Stomach (tissue), 9 donors: Measurements from ENCODE around the gene AMACR. TPM values are rescaled to one million over a fixed set of nuclear protein-coding genes. Genes with fewer than 3 reads are reported as not detected.

Experiments
- DNase-seq, 2 donors: peaks; one replicate each; pipeline versions ENCODE4 v3.0.0 to v3.0.0-alpha.2; 2013 to 2019
- H3K27ac ChIP-seq, 5 donors: fragments of 200-600 bp in 4 of 5; sonication (generic) in 4 of 5; one replicate each; pipeline ENCODE4 v1.5.1; 2013 to 2019; ENCODE audit warnings: mild to moderate bottlenecking in 1 of 5, moderate library complexity in 1 of 5
- H3K27me3 ChIP-seq, 3 donors: fragments of 200-600 bp; sonication (generic); one replicate each; pipeline ENCODE4 v1.5.1; 2017 to 2019; ENCODE audit warnings: mixed run types in 1 of 3
- H3K36me3 ChIP-seq, 4 donors: fragments of 200-600 bp; sonication (generic); 1 replicate in 3 of 4; 2 replicates in 1 of 4; pipeline ENCODE4 v1.5.1; 2016 to 2019
- H3K4me1 ChIP-seq, 4 donors: fragments of 200-600 bp; sonication (generic); one replicate each; pipeline ENCODE4 v1.5.1; 2016 to 2019
- H3K4me3 ChIP-seq, 4 donors: fragments of 200-600 bp; sonication (generic) in 3 of 4; one replicate each; pipeline ENCODE4 v1.5.1; 2016 to 2019; ENCODE audit warnings: mild to moderate bottlenecking in 1 of 4
- H3K9me3 ChIP-seq, 4 donors: fragments of 200-600 bp; sonication (generic); one replicate each; pipeline ENCODE4 v1.5.1; 2016 to 2019
- EP300 ChIP-seq: sonication (generic); formaldehyde crosslinking; IDR thresholded peaks from one replicate; pipeline ENCODE4 v1.6.1; 2017; ENCODE audit warnings: antibody characterized with exemption
- POLR2A ChIP-seq, 4 donors: fragments of 450-650 bp; IDR thresholded peaks; one replicate each; pipeline ENCODE4 v1.6.1; 2016; ENCODE audit warnings: antibody characterized with exemption in 4 of 4, control low read depth in 2 of 4, mild to moderate bottlenecking in 1 of 4, moderate library complexity in 1 of 4
- POLR2AphosphoS5 ChIP-seq, 3 donors: sonication (generic); formaldehyde crosslinking; IDR thresholded peaks; one replicate each; pipeline ENCODE4 v1.6.1; 2016; ENCODE audit warnings: antibody characterized with exemption in 3 of 3
- WGBS, 5 donors: extraction: QIAGEN DNeasy Blood & Tissue Kit in 3 of 5; methylation state at CpG; one replicate each; pipeline versions ENCODE4 v1.1.5 to v1.1.7; 2013 to 2018; 5-methylcytosine and 5-hydroxymethylcytosine counted together
- intact Hi-C: fragments of 100-400 bp; cut with DNase I; formaldehyde crosslinking; loops from one replicate; pipeline ENCODE4 v1.15.1; 2023; ENCODE audit warnings: low total_unique reads
- polyA plus RNA-seq, 3 donors: library from polyadenylated mRNA; stranded (reverse); fragments of 200-250 nt; gene quantifications; one replicate each; pipeline ENCODE4 v1.2.3, GENCODE V29; 2013
- total RNA-seq, 5 donors: library from RNA; depleted of rRNA; stranded (reverse); fragments of >200 nt; gene quantifications; one replicate each; pipeline versions ENCODE4 v1.1.0 to v1.2.3, GENCODE V29; 2014 to 2016
- TF ChIP-seq, protein P1 (sequence below), 7 experiments: fragments of 450-650 bp in 4 of 7; fragments of 200-600 bp in 3 of 7; sonication (generic) in 3 of 7; IDR thresholded peaks; one replicate each; pipeline ENCODE4 v1.5.1; 2016 to 2019; ENCODE audit warnings: antibody characterized with exemption in 7 of 7, control low read depth in 2 of 7, mild to moderate bottlenecking in 1 of 7
- donor health status: healthy with polysubstance abuse.
- donor health status: Bipolar disorder and iron deficiency.
- donor health status: healthy.

Gene AMACR
- total and polyA plus RNA-seq, 8 donors = 8.5 to 89.7 (median 19.5) TPM

DNA sequence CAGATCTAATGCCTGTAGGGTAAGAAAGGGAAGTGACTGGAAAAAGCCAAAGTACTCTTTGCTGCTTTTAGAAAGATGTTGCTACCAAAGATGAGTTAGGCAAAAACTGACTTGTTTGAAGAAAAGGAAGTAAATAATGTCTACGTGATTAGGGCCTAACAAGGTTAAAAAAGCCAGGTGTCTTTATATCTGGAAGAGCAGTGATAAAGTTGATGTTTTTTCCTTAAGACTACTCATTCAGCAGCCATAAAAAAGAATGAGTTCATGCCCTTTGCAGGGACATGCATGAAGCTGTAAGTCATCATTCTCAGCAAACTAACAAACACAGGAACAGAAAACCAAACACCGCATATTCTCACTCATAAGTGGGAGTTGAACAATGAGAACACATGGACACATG lies 13.5 kb upstream of the AMACR start:
- H3K36me3 ChIP-seq = peaks cover 0 to 29% (median 9%) of the 10 kb centered on the region in 4 donors
- 63 to 82% (median 69%) methylated on average over 2 of the region's 2 CpGs for WGBS, 5 donors
- peaks cover 0 to 4% (median 0%) of the 10 kb centered on the region in 4 donors for H3K4me1 ChIP-seq
- TF ChIP-seq POLR2A (IDR thresholded peaks at IDR 0.05) = no peak
- TF ChIP-seq, protein P1, sequence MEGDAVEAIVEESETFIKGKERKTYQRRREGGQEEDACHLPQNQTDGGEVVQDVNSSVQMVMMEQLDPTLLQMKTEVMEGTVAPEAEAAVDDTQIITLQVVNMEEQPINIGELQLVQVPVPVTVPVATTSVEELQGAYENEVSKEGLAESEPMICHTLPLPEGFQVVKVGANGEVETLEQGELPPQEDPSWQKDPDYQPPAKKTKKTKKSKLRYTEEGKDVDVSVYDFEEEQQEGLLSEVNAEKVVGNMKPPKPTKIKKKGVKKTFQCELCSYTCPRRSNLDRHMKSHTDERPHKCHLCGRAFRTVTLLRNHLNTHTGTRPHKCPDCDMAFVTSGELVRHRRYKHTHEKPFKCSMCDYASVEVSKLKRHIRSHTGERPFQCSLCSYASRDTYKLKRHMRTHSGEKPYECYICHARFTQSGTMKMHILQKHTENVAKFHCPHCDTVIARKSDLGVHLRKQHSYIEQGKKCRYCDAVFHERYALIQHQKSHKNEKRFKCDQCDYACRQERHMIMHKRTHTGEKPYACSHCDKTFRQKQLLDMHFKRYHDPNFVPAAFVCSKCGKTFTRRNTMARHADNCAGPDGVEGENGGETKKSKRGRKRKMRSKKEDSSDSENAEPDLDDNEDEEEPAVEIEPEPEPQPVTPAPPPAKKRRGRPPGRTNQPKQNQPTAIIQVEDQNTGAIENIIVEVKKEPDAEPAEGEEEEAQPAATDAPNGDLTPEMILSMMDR (IDR thresholded peaks at IDR 0.05) = no peak
- no peak for TF ChIP-seq POLR2AphosphoS5 (IDR thresholded peaks at IDR 0.05)
- no peak for TF ChIP-seq EP300
- no peak overlapping the region for H3K4me3 ChIP-seq
- no peak for DNase-seq
- no peaks in the 10 kb centered on the region for H3K9me3 ChIP-seq
- intact Hi-C loops = no loop called here
- H3K27me3 ChIP-seq = no peaks in the 10 kb centered on the region
- H3K27ac ChIP-seq = no peak overlapping the region

GRCh38 chr5:34020726-34021125 lies 12.9 kb upstream of the AMACR start:
- no peak for TF ChIP-seq POLR2A (IDR thresholded peaks at IDR 0.05)
- no peak overlapping the region for H3K27ac ChIP-seq
- WGBS, 5 donors = 83 to 100% (median 94%) methylated on average over 1 of the region's 1 CpG
- no peaks in the 10 kb centered on the region for H3K27me3 ChIP-seq
- no peak overlapping the region for H3K4me3 ChIP-seq
- no peaks in the 10 kb centered on the region for H3K9me3 ChIP-seq
- peaks cover 0 to 29% (median 9%) of the 10 kb centered on the region in 4 donors for H3K36me3 ChIP-seq
- DNase-seq = no peak
- intact Hi-C loops = no loop called here
- H3K4me1 ChIP-seq = peaks cover 0 to 3% (median 0%) of the 10 kb centered on the region in 4 donors

GRCh38 chr5:34017254-34017653 lies 9.4 kb upstream of the AMACR start:
- Histone ChIP-seq H3K27ac (no peak overlapping the region), H3K4me3 (no peak overlapping the region), H3K27me3 (no peaks in the 10 kb centered on the region), H3K9me3 (no peaks in the 10 kb centered on the region), H3K4me1 (peaks cover 0 to 8% (median 3%) of the 10 kb centered on the region in 4 donors), H3K36me3 (peaks cover 0 to 23% (median 5%) of the 10 kb centered on the region in 4 donors)
- TF ChIP-seq, protein P1 (IDR thresholded peaks at IDR 0.05) = no peak
- TF ChIP-seq POLR2AphosphoS5 (IDR thresholded peaks at IDR 0.05) = no peak
- no peak for TF ChIP-seq EP300
- no peak for TF ChIP-seq POLR2A (IDR thresholded peaks at IDR 0.05)
- intact Hi-C loops = no loop called here
- 74 to 98% (median 87%) methylated on average over 2 of the region's 2 CpGs for WGBS, 5 donors
- no peak for DNase-seq

DNA sequence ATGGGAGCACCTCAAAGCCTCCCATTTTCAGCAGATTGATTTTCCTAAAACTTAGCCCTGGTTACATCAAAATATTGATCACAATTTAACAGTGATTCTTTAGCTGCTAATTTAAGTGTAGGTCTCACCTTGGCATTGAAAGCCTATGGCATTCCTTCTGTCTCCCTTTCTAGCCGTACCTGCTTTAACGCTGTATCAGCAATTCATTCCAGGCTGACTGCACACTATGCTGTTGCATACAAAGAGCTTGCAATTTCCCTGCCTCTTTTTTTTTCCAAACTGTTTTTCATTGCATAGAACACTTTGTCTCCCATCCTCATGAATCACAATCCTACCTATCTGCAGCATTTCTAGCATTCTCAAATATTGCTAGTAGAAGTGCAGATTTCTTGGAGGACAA lies 8.9 kb upstream of the AMACR start:
- H3K4me1 ChIP-seq = peaks cover 0 to 8% (median 3%) of the 10 kb centered on the region in 4 donors
- TF ChIP-seq POLR2AphosphoS5 (IDR thresholded peaks at IDR 0.05) = no peak
- TF ChIP-seq EP300 = no peak
- TF ChIP-seq, protein P1 (IDR thresholded peaks at IDR 0.05) = no peak
- TF ChIP-seq POLR2A (IDR thresholded peaks at IDR 0.05) = no peak
- H3K4me3 ChIP-seq = no peak overlapping the region
- DNase-seq = no peak
- WGBS, 5 donors = 87 to 93% (median 92%) methylated on average over 2 of the region's 2 CpGs
- no peak overlapping the region for H3K27ac ChIP-seq
- H3K36me3 ChIP-seq = peaks cover 0 to 21% (median 5%) of the 10 kb centered on the region in 4 donors
- intact Hi-C loops = no loop called here
- no peaks in the 10 kb centered on the region for H3K9me3 ChIP-seq
- no peaks in the 10 kb centered on the region for H3K27me3 ChIP-seq

- intact Hi-C loops = no loop called here
- H3K4me3 ChIP-seq = no peak overlapping the region
- TF ChIP-seq, protein P1 (IDR thresholded peaks at IDR 0.05) = no peak
- no peak for TF ChIP-seq POLR2AphosphoS5 (IDR thresholded peaks at IDR 0.05)
- no peak for TF ChIP-seq POLR2A (IDR thresholded peaks at IDR 0.05)
- TF ChIP-seq EP300 = no peak
- peaks cover 0 to 18% (median 5%) of the 10 kb centered on the region in 4 donors for H3K36me3 ChIP-seq
- H3K27me3 ChIP-seq = no peaks in the 10 kb centered on the region
- no peaks in the 10 kb centered on the region for H3K9me3 ChIP-seq
- H3K4me1 ChIP-seq = peaks cover 0 to 8% (median 3%) of the 10 kb centered on the region in 4 donors
- no peak overlapping the region for H3K27ac ChIP-seq
- DNase-seq = peak in 1 of 2 donors; percentile 39
- whole genome bisulfite sequencing, 5 donors = 74 to 82% (median 76%) methylated on average over 5 of the region's 5 CpGs
These were observed 8.4 kb upstream of the AMACR start for GRCh38 chr5:34016222-34016621.
